ENCODE measurements around the gene HLA-DMA.

The HLA-DMA gene

GRCh38 chr6:32920715-32921114, 32.2 kb downstream of the HLA-DMA start:
- no peak for DNase-seq

- DNase-seq, result no peak
These were observed 39.9 kb downstream of the HLA-DMA start for GRCh38 chr6:32912951-32913350.

- no peak for DNase-seq
These were observed 44.0 kb downstream of the HLA-DMA start for GRCh38 chr6:32908897-32909296.

- DNase-seq, result no peak
These were observed 46.4 kb downstream of the HLA-DMA start for GRCh38 chr6:32906539-32906938.

- DNase-seq, result no peak
These were observed 47.8 kb downstream of the HLA-DMA start for GRCh38 chr6:32905078-32905477.

GRCh38 chr6:32903952-32904351, 48.9 kb downstream of the HLA-DMA start:
- no peak for DNase-seq
